Measurements from ENCODE around the gene TSHZ1. TPM values are rescaled to one million over a fixed set of nuclear protein-coding genes. Genes with fewer than 3 reads are reported as not detected.

The TSHZ1 gene
- polyA plus RNA-seq, 1 of the 3 experiments (the other 2 are of a cell fraction), result 2.6 TPM

DNA sequence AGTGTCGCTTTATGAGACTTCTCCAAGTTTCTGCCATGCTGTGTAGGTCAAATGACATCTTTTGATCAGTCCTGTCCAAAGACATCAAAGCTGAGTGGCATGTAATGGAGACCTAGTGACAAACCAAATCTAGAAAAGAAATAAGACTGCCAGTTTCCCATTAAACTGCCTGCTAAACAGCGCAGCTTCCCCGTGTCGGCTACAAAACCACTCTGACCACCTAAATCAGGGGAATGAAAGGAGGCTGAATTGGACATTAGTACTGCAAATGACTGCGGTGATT lies 57.7 kb downstream of the TSHZ1 start (continued):
- TF ChIP-seq, protein P1, sequence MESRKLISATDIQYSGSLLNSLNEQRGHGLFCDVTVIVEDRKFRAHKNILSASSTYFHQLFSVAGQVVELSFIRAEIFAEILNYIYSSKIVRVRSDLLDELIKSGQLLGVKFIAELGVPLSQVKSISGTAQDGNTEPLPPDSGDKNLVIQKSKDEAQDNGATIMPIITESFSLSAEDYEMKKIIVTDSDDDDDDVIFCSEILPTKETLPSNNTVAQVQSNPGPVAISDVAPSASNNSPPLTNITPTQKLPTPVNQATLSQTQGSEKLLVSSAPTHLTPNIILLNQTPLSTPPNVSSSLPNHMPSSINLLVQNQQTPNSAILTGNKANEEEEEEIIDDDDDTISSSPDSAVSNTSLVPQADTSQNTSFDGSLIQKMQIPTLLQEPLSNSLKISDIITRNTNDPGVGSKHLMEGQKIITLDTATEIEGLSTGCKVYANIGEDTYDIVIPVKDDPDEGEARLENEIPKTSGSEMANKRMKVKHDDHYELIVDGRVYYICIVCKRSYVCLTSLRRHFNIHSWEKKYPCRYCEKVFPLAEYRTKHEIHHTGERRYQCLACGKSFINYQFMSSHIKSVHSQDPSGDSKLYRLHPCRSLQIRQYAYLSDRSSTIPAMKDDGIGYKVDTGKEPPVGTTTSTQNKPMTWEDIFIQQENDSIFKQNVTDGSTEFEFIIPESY (IDR thresholded peaks at IDR 0.05; ENCODE audit: borderline replicate concordance, low read depth), result no peak
- no peak for TF ChIP-seq TCF12 (IDR thresholded peaks at IDR 0.05)
- TF ChIP-seq, protein P2, sequence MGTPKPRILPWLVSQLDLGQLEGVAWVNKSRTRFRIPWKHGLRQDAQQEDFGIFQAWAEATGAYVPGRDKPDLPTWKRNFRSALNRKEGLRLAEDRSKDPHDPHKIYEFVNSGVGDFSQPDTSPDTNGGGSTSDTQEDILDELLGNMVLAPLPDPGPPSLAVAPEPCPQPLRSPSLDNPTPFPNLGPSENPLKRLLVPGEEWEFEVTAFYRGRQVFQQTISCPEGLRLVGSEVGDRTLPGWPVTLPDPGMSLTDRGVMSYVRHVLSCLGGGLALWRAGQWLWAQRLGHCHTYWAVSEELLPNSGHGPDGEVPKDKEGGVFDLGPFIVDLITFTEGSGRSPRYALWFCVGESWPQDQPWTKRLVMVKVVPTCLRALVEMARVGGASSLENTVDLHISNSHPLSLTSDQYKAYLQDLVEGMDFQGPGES (IDR thresholded peaks at IDR 0.05; ENCODE audit: low read depth, low read length), result no peak

DNA sequence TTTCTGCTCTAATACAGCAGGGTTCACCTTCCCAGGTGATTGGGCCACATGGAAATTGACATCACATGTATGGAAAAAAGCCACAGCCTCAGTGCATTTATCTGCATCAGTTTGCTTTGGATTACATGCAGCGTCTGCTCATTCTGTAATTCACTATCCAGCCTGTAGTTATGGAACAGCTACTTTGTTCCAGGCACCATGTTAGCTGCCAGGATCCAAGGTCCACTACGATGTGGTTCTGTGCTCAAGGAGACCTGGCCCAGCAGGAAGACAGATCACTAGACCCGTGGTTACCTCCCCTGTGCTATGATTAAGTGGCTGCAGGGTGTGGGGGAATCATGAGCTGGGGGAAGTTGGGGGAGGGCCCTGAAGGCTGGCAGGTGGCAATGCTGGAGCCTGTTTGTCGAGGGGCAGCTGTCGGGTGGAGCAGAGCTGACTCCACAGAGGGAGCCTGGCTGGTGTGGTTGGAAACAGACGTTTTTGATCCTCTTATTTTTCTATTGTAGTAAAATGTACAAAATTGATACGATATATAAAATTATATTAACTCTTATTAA lies 58.6 kb downstream of the TSHZ1 start:
- 87% methylated on average over 7 of the region's 7 CpGs for WGBS (ENCODE audit: low lambda C conversion rate)
- Histone ChIP-seq H3K27me3 (ENCODE audit: insufficient read depth) (no peaks in the 10 kb centered on the region), H3K9ac (no peak overlapping the region), H3K36me3 (replicated peaks in 1 of 2; ENCODE audit: control insufficient read depth in 1 of 2, insufficient read depth in 2 of 2, low read length in 1 of 2) (no peaks in the 10 kb centered on the region), H3K9me2 (no peaks in the 10 kb centered on the region), H4K20me1 (ENCODE audit: insufficient read depth) (no peaks in the 10 kb centered on the region; the same call in 1 of the 2 replicates), H3K4me1 (ENCODE audit: control insufficient read depth in 1 of 2, insufficient read depth in 2 of 2, low read depth in 1 of 2, low read length in 1 of 2) (peaks cover 0 to 23% of the 10 kb centered on the region in 2 experiments; a peak in 2 of 4 replicates), H3K4me3 (ENCODE audit: low read depth in 2 of 2, low read length in 1 of 2) (no peak overlapping the region), H3K9me3 (no peaks in the 10 kb centered on the region), H3F3A (replicated peaks; ENCODE audit: insufficient read depth) (no peaks in the 10 kb centered on the region), H2AFZ (ENCODE audit: low read depth) (no peak overlapping the region), H3K4me2 (no peak overlapping the region), H3K27ac (ENCODE audit: low read depth in 2 of 2, low read length in 1 of 2) (no peak overlapping the region), H3K79me2 (ENCODE audit: insufficient read depth) (no peaks in the 10 kb centered on the region)
- TF ChIP-seq RFX5 (IDR thresholded peaks at IDR 0.05; ENCODE audit: low read length), result no peak
- TF ChIP-seq FOXM1 (IDR thresholded peaks at IDR 0.05; ENCODE audit: low read depth), result no peak
- TF ChIP-seq, protein P2 (IDR thresholded peaks at IDR 0.05; ENCODE audit: low read depth, low read length), result no peak
- ChIA-PET CTCF (no interaction called here), POLR2A (no interaction called here)
- DNase-seq, result no peak

DNA sequence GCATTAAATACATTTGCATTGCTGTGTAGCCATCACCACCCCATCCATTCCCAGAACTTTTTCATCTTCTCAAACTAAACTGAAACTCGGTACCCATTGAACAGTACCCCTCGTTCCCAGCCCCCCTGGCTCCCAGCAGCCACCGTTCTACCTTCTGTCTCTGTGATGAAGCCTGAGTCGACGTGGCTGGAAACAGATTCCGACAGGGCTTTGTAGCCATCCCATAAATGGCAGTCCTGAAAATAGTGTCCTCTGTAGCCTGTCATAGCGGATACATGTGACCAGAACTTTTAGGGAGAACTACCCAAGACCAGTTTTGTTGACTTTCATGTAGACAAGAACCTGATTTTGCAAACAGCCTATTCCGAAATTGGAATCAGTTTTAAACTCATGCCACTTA lies 59.1 kb downstream of the TSHZ1 start:
- H3K9me3 ChIP-seq, result no peaks in the 10 kb centered on the region
- no peak overlapping the region for H2AFZ ChIP-seq (ENCODE audit: low read depth)
- H3K9me2 ChIP-seq, result no peaks in the 10 kb centered on the region
- H3K27ac ChIP-seq (ENCODE audit: low read depth in 2 of 2, low read length in 1 of 2), result no peak overlapping the region
- DNase-seq, result no peak
- no peak overlapping the region for H3K9ac ChIP-seq
- H3F3A ChIP-seq (replicated peaks; ENCODE audit: insufficient read depth), result no peaks in the 10 kb centered on the region
- H3K36me3 ChIP-seq (replicated peaks in 1 of 2; ENCODE audit: control insufficient read depth in 1 of 2, insufficient read depth in 2 of 2, low read length in 1 of 2), result no peaks in the 10 kb centered on the region
- no peaks in the 10 kb centered on the region; the same call in 1 of the 2 replicates for H4K20me1 ChIP-seq (ENCODE audit: insufficient read depth)
- H3K4me2 ChIP-seq, result no peak overlapping the region
- H3K4me3 ChIP-seq (ENCODE audit: low read depth in 2 of 2, low read length in 1 of 2), result no peak overlapping the region
- POLR2A ChIA-PET, result no interaction called here
- no peaks in the 10 kb centered on the region for H3K27me3 ChIP-seq (ENCODE audit: insufficient read depth)
- peaks cover 0 to 19% of the 10 kb centered on the region in 2 experiments; a peak in 2 of 4 replicates for H3K4me1 ChIP-seq (ENCODE audit: control insufficient read depth in 1 of 2, insufficient read depth in 2 of 2, low read depth in 1 of 2, low read length in 1 of 2)
- no peaks in the 10 kb centered on the region for H3K79me2 ChIP-seq (ENCODE audit: insufficient read depth)
- CTCF ChIA-PET, result no interaction called here
- 93% methylated on average over 8 of the region's 8 CpGs for WGBS (ENCODE audit: low lambda C conversion rate)
- TF ChIP-seq SMC3 (IDR thresholded peaks at IDR 0.05; ENCODE audit: low read depth, low read length) (no peak), NRF1 (IDR thresholded peaks at IDR 0.05; ENCODE audit: low read depth, low read length) (no peak), FOSL2 (IDR thresholded peaks at IDR 0.05; ENCODE audit: borderline replicate concordance, low read depth) (no peak), RAD21 (IDR thresholded peaks at IDR 0.05; ENCODE audit: low read length) (no peak), EZH2phosphoT487 (IDR thresholded peaks at IDR 0.05; ENCODE audit: borderline replicate concordance, low read depth) (no peak), POLR2AphosphoS5 (IDR thresholded peaks at IDR 0.05; ENCODE audit: low read depth, low read length) (no peak), TCF12 (IDR thresholded peaks at IDR 0.05) (no peak), GATA2 (CRISPR knock-in tag; IDR thresholded peaks at IDR 0.05) (no peak), GABPA (IDR thresholded peaks at IDR 0.05; ENCODE audit: low read depth) (no peak), SIN3A (IDR thresholded peaks at IDR 0.05; ENCODE audit: borderline replicate concordance, low read depth, low read length) (no peak), RFX5 (IDR thresholded peaks at IDR 0.05; ENCODE audit: low read length) (no peak), MXI1 (IDR thresholded peaks at IDR 0.05; ENCODE audit: low read depth, low read length) (no peak), MEF2A (IDR thresholded peaks at IDR 0.05; ENCODE audit: borderline replicate concordance, low read depth) (no peak)
- TF ChIP-seq, protein P3, sequence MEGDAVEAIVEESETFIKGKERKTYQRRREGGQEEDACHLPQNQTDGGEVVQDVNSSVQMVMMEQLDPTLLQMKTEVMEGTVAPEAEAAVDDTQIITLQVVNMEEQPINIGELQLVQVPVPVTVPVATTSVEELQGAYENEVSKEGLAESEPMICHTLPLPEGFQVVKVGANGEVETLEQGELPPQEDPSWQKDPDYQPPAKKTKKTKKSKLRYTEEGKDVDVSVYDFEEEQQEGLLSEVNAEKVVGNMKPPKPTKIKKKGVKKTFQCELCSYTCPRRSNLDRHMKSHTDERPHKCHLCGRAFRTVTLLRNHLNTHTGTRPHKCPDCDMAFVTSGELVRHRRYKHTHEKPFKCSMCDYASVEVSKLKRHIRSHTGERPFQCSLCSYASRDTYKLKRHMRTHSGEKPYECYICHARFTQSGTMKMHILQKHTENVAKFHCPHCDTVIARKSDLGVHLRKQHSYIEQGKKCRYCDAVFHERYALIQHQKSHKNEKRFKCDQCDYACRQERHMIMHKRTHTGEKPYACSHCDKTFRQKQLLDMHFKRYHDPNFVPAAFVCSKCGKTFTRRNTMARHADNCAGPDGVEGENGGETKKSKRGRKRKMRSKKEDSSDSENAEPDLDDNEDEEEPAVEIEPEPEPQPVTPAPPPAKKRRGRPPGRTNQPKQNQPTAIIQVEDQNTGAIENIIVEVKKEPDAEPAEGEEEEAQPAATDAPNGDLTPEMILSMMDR (IDR thresholded peaks at IDR 0.05), result no peak
- TF ChIP-seq, protein P4, sequence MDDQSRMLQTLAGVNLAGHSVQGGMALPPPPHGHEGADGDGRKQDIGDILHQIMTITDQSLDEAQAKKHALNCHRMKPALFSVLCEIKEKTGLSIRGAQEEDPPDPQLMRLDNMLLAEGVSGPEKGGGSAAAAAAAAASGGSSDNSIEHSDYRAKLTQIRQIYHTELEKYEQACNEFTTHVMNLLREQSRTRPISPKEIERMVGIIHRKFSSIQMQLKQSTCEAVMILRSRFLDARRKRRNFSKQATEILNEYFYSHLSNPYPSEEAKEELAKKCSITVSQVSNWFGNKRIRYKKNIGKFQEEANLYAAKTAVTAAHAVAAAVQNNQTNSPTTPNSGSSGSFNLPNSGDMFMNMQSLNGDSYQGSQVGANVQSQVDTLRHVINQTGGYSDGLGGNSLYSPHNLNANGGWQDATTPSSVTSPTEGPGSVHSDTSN (IDR thresholded peaks at IDR 0.05), result no peak

Measured in SK-N-SH (cell line).